ENCODE results near the gene CMKLR1. TPM values are rescaled to one million over a fixed set of nuclear protein-coding genes. Genes with fewer than 3 reads are reported as not detected.

Gene CMKLR1
- total RNA-seq, 1 donor from 2014 or later: not detected

GRCh38 chr12:108337235-108338223 lies 1.6 kb downstream of the CMKLR1 start:
- intact Hi-C loops (cut with micrococcal nuclease): no loop called here

GRCh38 chr12:108335349-108336119 lies 3.6 kb downstream of the CMKLR1 start:
- intact Hi-C loops (cut with micrococcal nuclease): no loop called here

GRCh38 chr12:108333898-108334699 lies 5.0 kb downstream of the CMKLR1 start:
- intact Hi-C loops (cut with micrococcal nuclease): no loop called here

- intact Hi-C loops (cut with micrococcal nuclease): no loop called here
Measured at GRCh38 chr12:108332791-108333382, 6.2 kb downstream of the CMKLR1 start.

GRCh38 chr12:108328420-108328819 lies 10.7 kb downstream of the CMKLR1 start:
- intact Hi-C loops (cut with micrococcal nuclease): no loop called here

GRCh38 chr12:108327621-108328344 lies 11.3 kb downstream of the CMKLR1 start:
- intact Hi-C loops (cut with micrococcal nuclease): no loop called here

- intact Hi-C loops (cut with micrococcal nuclease): no loop called here
Measured at GRCh38 chr12:108326254-108326750, 12.8 kb downstream of the CMKLR1 start.

GRCh38 chr12:108325549-108325948 lies 13.6 kb downstream of the CMKLR1 start:
- intact Hi-C loops (cut with micrococcal nuclease): no loop called here

GRCh38 chr12:108325018-108325358 lies 14.1 kb downstream of the CMKLR1 start:
- intact Hi-C loops (cut with micrococcal nuclease): no loop called here

GRCh38 chr12:108324351-108325017 lies 14.6 kb downstream of the CMKLR1 start:
- intact Hi-C loops (cut with micrococcal nuclease): no loop called here

- intact Hi-C loops (cut with micrococcal nuclease): no loop called here
Measured at GRCh38 chr12:108323581-108323980, 15.5 kb downstream of the CMKLR1 start.

- intact Hi-C loops (cut with micrococcal nuclease): no loop called here
Measured at GRCh38 chr12:108322998-108323397, 16.1 kb downstream of the CMKLR1 start.

- intact Hi-C loops (cut with micrococcal nuclease): no loop called here
Measured at GRCh38 chr12:108321688-108322087, 17.4 kb downstream of the CMKLR1 start.

GRCh38 chr12:108320507-108321293 lies 18.4 kb downstream of the CMKLR1 start:
- intact Hi-C loops (cut with micrococcal nuclease): no loop called here

- intact Hi-C loops (cut with micrococcal nuclease): no loop called here
Measured at GRCh38 chr12:108319277-108320234, 19.6 kb downstream of the CMKLR1 start.

- intact Hi-C loops (cut with micrococcal nuclease): no loop called here
Measured at GRCh38 chr12:108318472-108319275, 20.4 kb downstream of the CMKLR1 start.

All from T-helper 2 cell treated with Interferon-gamma antibody and Interleukin-4, amounts not matched to agents 100 ng/mL and 5 ng/mL, for 36 hours (primary cell).